Transverse colon (tissue), 4 donors: ENCODE measurements around the gene IDI2. TPM values are rescaled to one million over a fixed set of nuclear protein-coding genes. Genes with fewer than 3 reads are reported as not detected.

ENCODE experiments used
- DNase-seq: peaks from one replicate; pipeline ENCODE4 v3.0.0-alpha.2; 2019
- H3K27ac ChIP-seq, 4 donors: fragments of 200-600 bp; sonication (generic); 2 replicates each; pipeline ENCODE4 v1.5.1; 2016 to 2018; ENCODE audit warnings: inconsistent platforms in 4 of 4
- H3K27me3 ChIP-seq: fragments of 200-600 bp; sonication (generic); 2 replicates; pipeline ENCODE4 v1.5.1; 2017; ENCODE audit warnings: inconsistent platforms
- H3K36me3 ChIP-seq, 4 donors: fragments of 200-600 bp; sonication (generic); 2 replicates each; pipeline ENCODE4 v1.5.1; 2017 to 2019; ENCODE audit warnings: inconsistent platforms in 4 of 4
- H3K4me1 ChIP-seq, 4 donors: fragments of 200-600 bp; sonication (generic); 2 replicates each; pipeline ENCODE4 v1.5.1; 2017 to 2020; ENCODE audit warnings: inconsistent platforms in 4 of 4
- H3K4me3 ChIP-seq, 4 donors: fragments of 200-600 bp; sonication (generic); 1 replicate in 1 of 4; 2 replicates in 3 of 4; pipeline versions ENCODE4 v1.5.1 to v1.6.1; 2017 to 2019; ENCODE audit warnings: inconsistent platforms in 4 of 4
- H3K9me3 ChIP-seq, 2 donors: fragments of 200-600 bp; sonication (generic); 2 replicates each; pipeline ENCODE4 v1.5.1; 2017 to 2019; ENCODE audit warnings: inconsistent platforms in 2 of 2
- EP300 ChIP-seq: sonication (generic); formaldehyde crosslinking; IDR thresholded peaks from one replicate; pipeline ENCODE4 v1.6.1; 2017; ENCODE audit warnings: antibody characterized with exemption, low read depth
- POLR2A ChIP-seq: fragments of 450-650 bp; IDR thresholded peaks from one replicate; pipeline ENCODE4 v1.6.1; 2016; ENCODE audit warnings: antibody characterized with exemption, mild to moderate bottlenecking, moderate library complexity
- POLR2AphosphoS5 ChIP-seq, 3 donors: sonication (generic); formaldehyde crosslinking; IDR thresholded peaks; one replicate each; pipeline ENCODE4 v1.6.1; 2016; ENCODE audit warnings: antibody characterized with exemption in 3 of 3
- WGBS, 2 donors: methylation state at CpG; one replicate each; pipeline ENCODE4 v1.1.5; 2018; ENCODE audit warnings: low coverage in 1 of 2; 5-methylcytosine and 5-hydroxymethylcytosine counted together
- in situ Hi-C, 4 donors: fragments of 200-750 bp; cut with MboI; loops; one replicate each; pipeline versions ENCODE4 v1.15.0 to v1.15.1; 2017; ENCODE audit warnings: low sequenced_read_pairs in 3 of 4, low pct_ligation_motif_present in 1 of 4, low pct_unique_long_range_greater_than_20kb in 1 of 4
- intact Hi-C: fragments of 100-400 bp; cut with DNase I; formaldehyde crosslinking; loops from one replicate; pipeline ENCODE4 v1.15.1; 2023; ENCODE audit warnings: low total_unique reads
- total RNA-seq, 4 donors: library from RNA; depleted of rRNA; stranded (reverse); fragments of >200 nt; gene quantifications; one replicate each; pipeline ENCODE4 v1.1.0, GENCODE V29; 2016
- TF ChIP-seq, protein P1 (sequence below), 5 experiments: fragments of 200-600 bp in 3 of 5; fragments of 450-650 bp in 2 of 5; sonication (generic) in 3 of 5; IDR thresholded peaks; 1 replicate in 2 of 5; 2 replicates in 3 of 5; pipeline ENCODE4 v1.5.1; 2016 to 2017; ENCODE audit warnings: antibody characterized with exemption in 5 of 5, inconsistent platforms in 3 of 5, mild to moderate bottlenecking in 2 of 5, moderate library complexity in 1 of 5

Gene IDI2
- total RNA-seq, 4 donors from 2014 or later, result not detected

DNA sequence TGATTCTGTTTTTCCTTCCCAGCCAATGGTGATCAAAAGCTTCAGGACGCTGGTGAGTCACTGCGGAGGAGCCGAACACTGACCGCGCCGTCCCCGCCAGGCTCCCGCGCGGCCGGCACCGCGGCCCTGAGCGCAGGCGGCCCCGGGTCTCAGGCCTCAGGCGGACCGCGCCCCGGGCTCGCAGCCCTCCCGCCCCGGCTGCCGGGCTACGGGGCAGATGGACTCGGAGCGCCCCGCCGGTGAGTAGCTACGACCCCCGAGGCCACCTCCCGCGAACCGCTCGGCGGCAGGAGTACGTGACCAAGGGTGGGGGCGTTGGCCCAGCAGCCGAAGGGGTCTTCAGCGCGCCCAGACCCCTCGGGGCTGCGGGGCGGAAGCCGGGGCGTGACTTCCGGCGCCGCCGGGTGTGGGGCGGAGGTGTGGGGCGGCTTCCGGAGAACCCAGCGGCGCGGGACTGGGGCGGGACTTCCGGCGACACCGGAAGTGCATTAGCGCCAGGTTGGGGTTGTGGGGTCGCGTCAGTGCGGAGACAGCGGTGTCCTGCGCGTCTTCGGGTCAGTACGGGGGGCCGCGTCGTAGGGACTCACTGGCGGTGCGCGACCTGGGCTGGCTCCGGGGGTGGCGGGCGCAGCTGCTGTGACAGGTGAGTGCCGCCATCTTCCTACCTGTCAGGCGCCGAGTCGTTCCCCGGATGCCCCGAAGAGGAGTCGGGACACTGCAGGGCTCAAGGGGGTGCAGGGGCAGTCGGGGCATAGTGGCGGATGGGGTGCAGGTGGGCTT, 30.9 kb upstream of the IDI2 start, which contains the start of gene WDR37:
Gene WDR37, plus strand, starts transcription at position 60 of the 780 bp plus-strand sequence. CDS start 15,771 bp downstream, outside the sequence.
- 0% methylated on average over 52 of the region's 87 CpGs; no CpG with 5 or more reads in 1 of the 2 donors for WGBS, 2 donors
- in situ Hi-C loops (no loop called here), intact Hi-C loops (no loop called here)
- H3K9me3 ChIP-seq, result no peaks in the 10 kb centered on the region
- TF ChIP-seq, protein P1, sequence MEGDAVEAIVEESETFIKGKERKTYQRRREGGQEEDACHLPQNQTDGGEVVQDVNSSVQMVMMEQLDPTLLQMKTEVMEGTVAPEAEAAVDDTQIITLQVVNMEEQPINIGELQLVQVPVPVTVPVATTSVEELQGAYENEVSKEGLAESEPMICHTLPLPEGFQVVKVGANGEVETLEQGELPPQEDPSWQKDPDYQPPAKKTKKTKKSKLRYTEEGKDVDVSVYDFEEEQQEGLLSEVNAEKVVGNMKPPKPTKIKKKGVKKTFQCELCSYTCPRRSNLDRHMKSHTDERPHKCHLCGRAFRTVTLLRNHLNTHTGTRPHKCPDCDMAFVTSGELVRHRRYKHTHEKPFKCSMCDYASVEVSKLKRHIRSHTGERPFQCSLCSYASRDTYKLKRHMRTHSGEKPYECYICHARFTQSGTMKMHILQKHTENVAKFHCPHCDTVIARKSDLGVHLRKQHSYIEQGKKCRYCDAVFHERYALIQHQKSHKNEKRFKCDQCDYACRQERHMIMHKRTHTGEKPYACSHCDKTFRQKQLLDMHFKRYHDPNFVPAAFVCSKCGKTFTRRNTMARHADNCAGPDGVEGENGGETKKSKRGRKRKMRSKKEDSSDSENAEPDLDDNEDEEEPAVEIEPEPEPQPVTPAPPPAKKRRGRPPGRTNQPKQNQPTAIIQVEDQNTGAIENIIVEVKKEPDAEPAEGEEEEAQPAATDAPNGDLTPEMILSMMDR (IDR thresholded peaks at IDR 0.05), result no peak
- TF ChIP-seq POLR2AphosphoS5 (IDR thresholded peaks at IDR 0.05) (peak; percentile 62 to 88 (median 84)), EP300 (no peak), POLR2A (peak; percentile 84)
- no peaks in the 10 kb centered on the region for H3K36me3 ChIP-seq
- peak; percentile 89 for DNase-seq
- H3K27me3 ChIP-seq, result no peaks in the 10 kb centered on the region
- peak within 1 kb of the TSS; percentile 95 to 99 (median 98) for H3K27ac ChIP-seq
- peaks cover 18 to 34% (median 24%) of the 10 kb centered on the region in 4 donors for H3K4me1 ChIP-seq
- H3K4me3 ChIP-seq, result peak within 1 kb of the TSS; percentile 62 to 97 (median 78)

DNA sequence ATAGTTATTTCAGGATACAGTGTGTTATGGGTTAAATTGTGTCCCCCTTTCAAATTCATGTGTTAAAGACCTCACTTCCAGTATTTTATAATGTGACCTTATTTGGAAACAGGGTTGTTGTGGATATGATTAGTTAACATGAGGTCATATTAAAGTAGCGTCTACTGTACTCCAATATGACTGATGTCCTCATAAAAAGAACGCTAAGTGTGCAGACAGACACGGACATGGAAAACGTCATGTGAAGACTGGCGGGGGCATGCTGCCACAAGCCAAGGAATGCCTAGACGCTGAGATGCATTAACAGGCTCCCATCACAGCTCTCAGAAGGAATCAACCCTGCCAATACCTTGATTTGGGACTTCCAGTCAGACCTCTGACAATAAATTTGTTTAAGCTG, 29.0 kb upstream of the IDI2 start:
- H3K27ac ChIP-seq, result peak overlapping the region; percentile 95 to 99 (median 98)
- DNase-seq, result no peak
- H3K36me3 ChIP-seq, result no peaks in the 10 kb centered on the region
- in situ Hi-C loops, result no loop called here
- TF ChIP-seq, protein P1 (IDR thresholded peaks at IDR 0.05), result no peak
- TF ChIP-seq POLR2A (no peak), POLR2AphosphoS5 (IDR thresholded peaks at IDR 0.05) (no peak), EP300 (no peak)
- H3K9me3 ChIP-seq, result no peaks in the 10 kb centered on the region
- H3K27me3 ChIP-seq, result no peaks in the 10 kb centered on the region
- intact Hi-C loops, result no loop called here
- peak overlapping the region in 1 of 4 donors; percentile 65 for H3K4me3 ChIP-seq
- H3K4me1 ChIP-seq, result peaks cover 29 to 53% (median 38%) of the 10 kb centered on the region in 4 donors
- WGBS, 2 donors, result 61 to 64% methylated on average over 4 to 6 of the region's 6 CpGs

DNA sequence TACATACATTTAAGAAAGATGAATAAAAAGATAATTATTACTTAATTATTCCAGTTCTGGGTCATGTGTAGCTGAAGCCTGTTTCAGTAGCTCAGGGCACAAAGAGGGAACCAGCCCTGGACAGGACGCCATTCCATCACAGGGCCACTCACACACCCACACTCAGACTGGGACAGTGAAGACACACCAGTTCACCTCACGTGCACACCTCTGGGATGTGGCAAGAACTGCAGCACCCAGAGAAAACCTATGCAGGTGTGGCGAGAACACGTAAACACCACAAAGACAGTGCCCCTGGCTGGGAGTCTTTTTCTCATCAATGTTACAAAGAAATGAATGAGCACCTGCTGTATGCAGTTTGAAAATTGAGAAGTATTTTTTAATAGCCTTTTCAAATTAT, 24.9 kb upstream of the IDI2 start:
- peak; percentile 57 for DNase-seq

GRCh38 chr10:1050145-1050544, 24.5 kb upstream of the IDI2 start:
- peak overlapping the region in 3 of 4 donors; percentile 69 to 82 (median 77) for H3K4me3 ChIP-seq
- no peaks in the 10 kb centered on the region for H3K27me3 ChIP-seq
- peaks cover 23 to 45% (median 32%) of the 10 kb centered on the region in 4 donors for H3K4me1 ChIP-seq
- TF ChIP-seq POLR2A (no peak), POLR2AphosphoS5 (IDR thresholded peaks at IDR 0.05) (no peak), EP300 (no peak)
- TF ChIP-seq, protein P1 (IDR thresholded peaks at IDR 0.05), result no peak
- peak overlapping the region; percentile 98 to 100 (median 99) for H3K27ac ChIP-seq
- H3K9me3 ChIP-seq, result no peaks in the 10 kb centered on the region
- intact Hi-C loops, result no loop called here
- WGBS, 2 donors, result 26 to 33% methylated on average over 5 of the region's 5 CpGs
- in situ Hi-C loops, result no loop called here
- DNase-seq, result no peak
- no peaks in the 10 kb centered on the region for H3K36me3 ChIP-seq

More for the DNA sequence above, 24.9 kb upstream of the IDI2 start:
- H3K4me3 ChIP-seq, result peak overlapping the region in 1 of 4 donors; percentile 77
- peak overlapping the region; percentile 98 to 100 (median 99) for H3K27ac ChIP-seq
- H3K36me3 ChIP-seq, result no peaks in the 10 kb centered on the region
- in situ Hi-C loops (no loop called here), intact Hi-C loops (no loop called here)
- peaks cover 26 to 49% (median 36%) of the 10 kb centered on the region in 4 donors for H3K4me1 ChIP-seq
- H3K9me3 ChIP-seq, result no peaks in the 10 kb centered on the region
- WGBS, 2 donors, result 36 to 40% methylated on average over 4 of the region's 4 CpGs
- peak; percentile 16 for TF ChIP-seq POLR2A
- peak in 1 of 3 donors; percentile 15 for TF ChIP-seq POLR2AphosphoS5 (IDR thresholded peaks at IDR 0.05)
- TF ChIP-seq, protein P1 (IDR thresholded peaks at IDR 0.05), result peak in 4 of 5 experiments; percentile 6 to 40 (median 14)
- TF ChIP-seq EP300, result no peak
- no peaks in the 10 kb centered on the region for H3K27me3 ChIP-seq
